Measurements from ENCODE around the gene PLEK2.

The PLEK2 gene

GRCh38 chr14:67436006-67436866, 24.3 kb upstream of the PLEK2 start:
- H3K79me2 ChIP-seq (ENCODE audit: insufficient read depth, low read length): no peaks in the 10 kb centered on the region
- H2AFZ ChIP-seq (ENCODE audit: low read length): no peak overlapping the region
- TF ChIP-seq EZH2 (IDR thresholded peaks at IDR 0.05; ENCODE audit: borderline replicate concordance, low read length) (no peak), CTCF (IDR thresholded peaks at IDR 0.05; ENCODE audit: low read length) (no peak)
- no peak overlapping the region for H3K4me2 ChIP-seq (ENCODE audit: low read length)
- no peaks in the 10 kb centered on the region for H3K4me1 ChIP-seq (ENCODE audit: insufficient read depth, low read length, severe bottlenecking)
- H4K20me1 ChIP-seq (ENCODE audit: insufficient read depth, low read length): no peaks in the 10 kb centered on the region
- H3K9ac ChIP-seq (ENCODE audit: low read length): no peak overlapping the region
- H3K9me2 ChIP-seq (ENCODE audit: low read depth, low read length): no peaks in the 10 kb centered on the region
- H3K4me3 ChIP-seq (ENCODE audit: low read depth, low read length, poor library complexity, severe bottlenecking): no peak overlapping the region
- H3K9me3 ChIP-seq (ENCODE audit: low read length): no peaks in the 10 kb centered on the region
- no peaks in the 10 kb centered on the region; the same call in 1 of the 2 replicates for H3K27me3 ChIP-seq (ENCODE audit: insufficient read depth, low read length)
- no peaks in the 10 kb centered on the region for H3K36me3 ChIP-seq (ENCODE audit: insufficient read depth, low read length)
- no peaks in the 10 kb centered on the region for H3F3A ChIP-seq (ENCODE audit: insufficient read depth, low read length)
- H3K27ac ChIP-seq (ENCODE audit: low read depth, low read length, poor library complexity, severe bottlenecking): no peak overlapping the region

GRCh38 chr14:67435603-67436002, 23.6 kb upstream of the PLEK2 start:
- Histone ChIP-seq H3K9me2 (ENCODE audit: low read depth, low read length) (no peaks in the 10 kb centered on the region), H3K4me3 (ENCODE audit: low read depth, low read length, poor library complexity, severe bottlenecking) (no peak overlapping the region), H3F3A (ENCODE audit: insufficient read depth, low read length) (no peaks in the 10 kb centered on the region), H3K4me2 (ENCODE audit: low read length) (no peak overlapping the region), H3K36me3 (ENCODE audit: insufficient read depth, low read length) (no peaks in the 10 kb centered on the region), H3K4me1 (ENCODE audit: insufficient read depth, low read length, severe bottlenecking) (no peaks in the 10 kb centered on the region), H3K9ac (ENCODE audit: low read length) (no peak overlapping the region), H4K20me1 (ENCODE audit: insufficient read depth, low read length) (no peaks in the 10 kb centered on the region), H3K27me3 (ENCODE audit: insufficient read depth, low read length) (no peaks in the 10 kb centered on the region; the same call in 1 of the 2 replicates), H3K79me2 (ENCODE audit: insufficient read depth, low read length) (no peaks in the 10 kb centered on the region), H3K27ac (ENCODE audit: low read depth, low read length, poor library complexity, severe bottlenecking) (no peak overlapping the region), H2AFZ (ENCODE audit: low read length) (no peak overlapping the region), H3K9me3 (ENCODE audit: low read length) (no peaks in the 10 kb centered on the region)
- no peak for TF ChIP-seq EZH2 (IDR thresholded peaks at IDR 0.05; ENCODE audit: borderline replicate concordance, low read length)
- no peak for TF ChIP-seq CTCF (IDR thresholded peaks at IDR 0.05; ENCODE audit: low read length)

GRCh38 chr14:67432050-67432564, 20.1 kb upstream of the PLEK2 start:
- Histone ChIP-seq H2AFZ (ENCODE audit: low read length) (no peak overlapping the region), H3K4me2 (ENCODE audit: low read length) (no peak overlapping the region), H3F3A (ENCODE audit: insufficient read depth, low read length) (no peaks in the 10 kb centered on the region), H3K4me3 (ENCODE audit: low read depth, low read length, poor library complexity, severe bottlenecking) (no peak overlapping the region), H3K79me2 (ENCODE audit: insufficient read depth, low read length) (no peaks in the 10 kb centered on the region), H3K9me2 (ENCODE audit: low read depth, low read length) (no peaks in the 10 kb centered on the region), H3K36me3 (ENCODE audit: insufficient read depth, low read length) (no peaks in the 10 kb centered on the region), H3K4me1 (ENCODE audit: insufficient read depth, low read length, severe bottlenecking) (no peaks in the 10 kb centered on the region), H3K27ac (ENCODE audit: low read depth, low read length, poor library complexity, severe bottlenecking) (no peak overlapping the region), H4K20me1 (ENCODE audit: insufficient read depth, low read length) (no peaks in the 10 kb centered on the region), H3K9me3 (ENCODE audit: low read length) (no peaks in the 10 kb centered on the region), H3K9ac (ENCODE audit: low read length) (no peak overlapping the region), H3K27me3 (ENCODE audit: insufficient read depth, low read length) (peaks cover 2% of the 10 kb centered on the region; the same call in 1 of the 2 replicates)
- TF ChIP-seq EZH2 (IDR thresholded peaks at IDR 0.05; ENCODE audit: borderline replicate concordance, low read length): no peak
